Activated T-cell treated with anti-CD3 and anti-CD28 coated beads for 24 hours (primary cell): Measurements from ENCODE around the gene EGFL7.

Source experiments
- DNase-seq: peaks from one replicate; pipeline ENCODE4 v3.0.0-alpha.2; 2020; ENCODE audit warnings: low read depth

The EGFL7 gene

GRCh38 chr9:136660971-136661550, 1.7 kb upstream of the EGFL7 start:
- no peak for DNase-seq

GRCh38 chr9:136661641-136662325, 933 bp upstream of the EGFL7 start:
- DNase-seq: no peak

GRCh38 chr9:136662326-136662655, 425 bp upstream of the EGFL7 start:
- DNase-seq: no peak

GRCh38 chr9:136664000-136664915, 1.5 kb downstream of the EGFL7 start:
- no peak for DNase-seq

- DNase-seq: no peak
These were observed 2.5 kb downstream of the EGFL7 start for GRCh38 chr9:136665111-136665703.

- peak; percentile 15 for DNase-seq
These were observed 3.1 kb downstream of the EGFL7 start for GRCh38 chr9:136665704-136666371.

- DNase-seq: no peak
These were observed 3.9 kb downstream of the EGFL7 start for GRCh38 chr9:136666372-136667213.

GRCh38 chr9:136667214-136667939, 4.7 kb downstream of the EGFL7 start:
- no peak for DNase-seq

- no peak for DNase-seq
These were observed 5.4 kb downstream of the EGFL7 start for GRCh38 chr9:136667940-136668760.

GRCh38 chr9:136668983-136669790, 6.5 kb downstream of the EGFL7 start:
- DNase-seq: no peak

GRCh38 chr9:136669791-136670464, 7.2 kb downstream of the EGFL7 start:
- DNase-seq: no peak

- no peak for DNase-seq
These were observed 8.0 kb downstream of the EGFL7 start for GRCh38 chr9:136670576-136671253.

GRCh38 chr9:136671254-136671614, 8.5 kb downstream of the EGFL7 start:
- no peak for DNase-seq

GRCh38 chr9:136671646-136672430, 9.1 kb downstream of the EGFL7 start:
- DNase-seq: peak; percentile 28

- DNase-seq: no peak
These were observed 9.8 kb downstream of the EGFL7 start for GRCh38 chr9:136672431-136673087.
